Measurements from ENCODE around the gene SRSF3.

DNA sequence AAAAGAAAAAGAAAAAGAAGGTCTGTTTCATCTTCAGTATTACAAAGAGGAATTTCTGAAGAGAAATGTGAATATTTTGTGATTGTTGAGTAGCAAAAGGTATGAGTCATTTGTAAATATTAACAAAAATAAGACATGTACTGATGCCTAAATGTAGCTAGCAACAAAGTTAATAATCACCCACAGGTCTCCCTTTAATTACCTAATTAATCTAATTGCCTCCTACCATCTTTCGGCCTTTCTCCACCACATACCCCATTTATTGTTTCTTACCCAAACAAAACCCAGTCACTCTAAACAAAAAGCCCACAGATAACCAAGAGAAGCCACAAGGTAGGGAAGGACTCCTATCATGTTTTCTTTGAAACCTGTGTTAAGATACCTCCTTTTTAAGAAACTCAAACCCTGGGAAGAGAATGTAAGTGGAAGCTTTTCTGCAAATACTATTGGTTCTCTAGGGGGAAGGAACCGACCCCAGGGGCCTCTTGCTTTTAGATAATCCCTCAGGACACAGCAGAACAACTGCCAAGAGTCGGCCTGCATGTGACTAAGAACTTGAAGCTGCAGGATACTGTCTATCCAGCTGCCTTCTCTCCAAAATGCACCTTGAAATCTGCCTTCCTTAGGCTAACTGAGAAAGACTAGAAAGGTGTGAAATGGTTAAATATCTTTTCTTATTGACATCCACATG lies 30.8 kb upstream of the SRSF3 start:
- TF ChIP-seq, protein P1, sequence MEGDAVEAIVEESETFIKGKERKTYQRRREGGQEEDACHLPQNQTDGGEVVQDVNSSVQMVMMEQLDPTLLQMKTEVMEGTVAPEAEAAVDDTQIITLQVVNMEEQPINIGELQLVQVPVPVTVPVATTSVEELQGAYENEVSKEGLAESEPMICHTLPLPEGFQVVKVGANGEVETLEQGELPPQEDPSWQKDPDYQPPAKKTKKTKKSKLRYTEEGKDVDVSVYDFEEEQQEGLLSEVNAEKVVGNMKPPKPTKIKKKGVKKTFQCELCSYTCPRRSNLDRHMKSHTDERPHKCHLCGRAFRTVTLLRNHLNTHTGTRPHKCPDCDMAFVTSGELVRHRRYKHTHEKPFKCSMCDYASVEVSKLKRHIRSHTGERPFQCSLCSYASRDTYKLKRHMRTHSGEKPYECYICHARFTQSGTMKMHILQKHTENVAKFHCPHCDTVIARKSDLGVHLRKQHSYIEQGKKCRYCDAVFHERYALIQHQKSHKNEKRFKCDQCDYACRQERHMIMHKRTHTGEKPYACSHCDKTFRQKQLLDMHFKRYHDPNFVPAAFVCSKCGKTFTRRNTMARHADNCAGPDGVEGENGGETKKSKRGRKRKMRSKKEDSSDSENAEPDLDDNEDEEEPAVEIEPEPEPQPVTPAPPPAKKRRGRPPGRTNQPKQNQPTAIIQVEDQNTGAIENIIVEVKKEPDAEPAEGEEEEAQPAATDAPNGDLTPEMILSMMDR (IDR thresholded peaks at IDR 0.05): no peak
- TF ChIP-seq POLR2A (IDR thresholded peaks at IDR 0.05): no peak
